HG03442 (cell line): ENCODE results near the gene GCH1.
"Not testable (repeated sequence)": the region's sequence is repeated elsewhere in the genome, so short reads cannot be mapped to it uniquely, and the experiment has no call there.

Source experiments
- ATAC-seq: cut with Tn5 transposase; IDR thresholded peaks from one replicate; pipeline ENCODE4 v1.9.1; 2021; ENCODE audit warnings: mild to moderate bottlenecking, moderate library complexity; ENCODE audit not compliant: unreplicated experiment

GCH1 gene

GRCh38 chr14:54804538-54805041, 98.0 kb downstream of the GCH1 start:
- ATAC-seq: no peak

GRCh38 chr14:54803926-54804537, 98.6 kb downstream of the GCH1 start:
- no peak for ATAC-seq

- ATAC-seq: no peak
Observed at GRCh38 chr14:54803396-54803795, 99.2 kb downstream of the GCH1 start.

GRCh38 chr14:54801482-54801881, 101.1 kb downstream of the GCH1 start:
- not testable (repeated sequence) for ATAC-seq

GRCh38 chr14:54798465-54799124, 104.0 kb downstream of the GCH1 start:
- ATAC-seq: no peak

- ATAC-seq: no peak
Observed at GRCh38 chr14:54797986-54798385, 104.6 kb downstream of the GCH1 start.

GRCh38 chr14:54797556-54797955, 105.1 kb downstream of the GCH1 start:
- no peak for ATAC-seq

GRCh38 chr14:54796961-54797360, 105.7 kb downstream of the GCH1 start:
- no peak for ATAC-seq

GRCh38 chr14:54794796-54795195, 107.8 kb downstream of the GCH1 start:
- no peak for ATAC-seq

GRCh38 chr14:54794159-54794558, 108.5 kb downstream of the GCH1 start:
- ATAC-seq: no peak

- ATAC-seq: no peak
Observed at GRCh38 chr14:54792288-54792687, 110.3 kb downstream of the GCH1 start.
